Daoy (cell line): Measurements from ENCODE around the gene PLOD3. TPM values are rescaled to one million over a fixed set of nuclear protein-coding genes. Genes with fewer than 3 reads are reported as not detected.
A peak's percentile ranks its signal among the peaks of the same experiment; 100 is the strongest.
"Not testable (repeated sequence)": the region's sequence is repeated elsewhere in the genome, so short reads cannot be mapped to it uniquely, and the experiment has no call there.

ENCODE experiments used
- DNase-seq: peaks from one replicate; pipeline ENCODE4 v3.0.0-alpha.2; 2015; ENCODE audit warnings: low read depth
- total RNA-seq: library from RNA; depleted of rRNA; stranded (reverse); fragments of >200 nt; shearing (Covaris generic); gene quantifications from 2 replicates; pipeline ENCODE4 v1.2.3, GENCODE V29; 2014

The PLOD3 gene
- total RNA-seq, 1 experiment from 2014 or later: 107 TPM

GRCh38 chr7:101211501-101211900 is 5.9 kb downstream of the PLOD3 start:
- no peak for DNase-seq

GRCh38 chr7:101210143-101210542 is 7.2 kb downstream of the PLOD3 start:
- no peak for DNase-seq

- no peak for DNase-seq
These were observed 8.6 kb downstream of the PLOD3 start for GRCh38 chr7:101208794-101209193.

GRCh38 chr7:101207459-101207858 is 9.9 kb downstream of the PLOD3 start:
- no peak for DNase-seq

GRCh38 chr7:101206665-101207042 is 10.7 kb downstream of the PLOD3 start:
- DNase-seq: no peak

GRCh38 chr7:101205901-101206664 is 11.3 kb downstream of the PLOD3 start:
- no peak for DNase-seq

GRCh38 chr7:101203740-101204738 is 13.3 kb downstream of the PLOD3 start:
- not testable (repeated sequence) for DNase-seq

- no peak for DNase-seq
These were observed 14.8 kb downstream of the PLOD3 start for GRCh38 chr7:101202603-101202918.

GRCh38 chr7:101201695-101202602 is 15.4 kb downstream of the PLOD3 start:
- no peak for DNase-seq

GRCh38 chr7:101200862-101201599 is 16.4 kb downstream of the PLOD3 start, which contains the start of gene MOGAT3:
Gene MOGAT3, minus strand, starts transcription at chr7:101201036. Its CDS starts 182 bp downstream, at chr7:101200854.
- no peak for DNase-seq

GRCh38 chr7:101200504-101200861 is 16.9 kb downstream of the PLOD3 start:
- no peak for DNase-seq

- not testable (repeated sequence) for DNase-seq
These were observed 17.9 kb downstream of the PLOD3 start for GRCh38 chr7:101199522-101199921.

GRCh38 chr7:101198476-101198875 is 18.9 kb downstream of the PLOD3 start:
- DNase-seq: no peak

- no peak for DNase-seq
These were observed 19.4 kb downstream of the PLOD3 start for GRCh38 chr7:101197991-101198390.

GRCh38 chr7:101195884-101196283 is 21.5 kb downstream of the PLOD3 start:
- DNase-seq: no peak

- DNase-seq: no peak
These were observed 28.3 kb downstream of the PLOD3 start for GRCh38 chr7:101189109-101189508.

- no peak for DNase-seq
These were observed 30.4 kb downstream of the PLOD3 start for GRCh38 chr7:101186844-101187428.

- DNase-seq: no peak
These were observed 31.2 kb downstream of the PLOD3 start for GRCh38 chr7:101186194-101186593.

- DNase-seq: peak; percentile 54
These were observed 32.0 kb downstream of the PLOD3 start for GRCh38 chr7:101185258-101185839.

GRCh38 chr7:101180130-101180755 is 37.1 kb downstream of the PLOD3 start, which contains the start of gene NAT16:
Gene NAT16, minus strand, starts transcription at chr7:101180293. Its CDS starts 5,486 bp downstream, at chr7:101174807.
- DNase-seq: no peak
